ENCODE results near the gene GPHN. TPM values are rescaled to one million over a fixed set of nuclear protein-coding genes. Genes with fewer than 3 reads are reported as not detected.

Gene GPHN
- polyA plus RNA-seq, 1 of the 3 experiments (the other 2 are of a cell fraction), result 6.9 TPM

GRCh38 chr14:67199016-67199415, 691.1 kb downstream of the GPHN start:
- Histone ChIP-seq H3K4me1 (ENCODE audit: control insufficient read depth in 1 of 2, insufficient read depth in 2 of 2, low read depth in 1 of 2, low read length in 1 of 2) (no peaks in the 10 kb centered on the region), H3K9ac (no peak overlapping the region), H2AFZ (ENCODE audit: low read depth) (no peak overlapping the region), H3K36me3 (replicated peaks in 1 of 2; ENCODE audit: control insufficient read depth in 1 of 2, insufficient read depth in 2 of 2, low read length in 1 of 2) (no peaks in the 10 kb centered on the region), H3K27ac (ENCODE audit: low read depth in 2 of 2, low read length in 1 of 2) (no peak overlapping the region), H3K9me3 (no peaks in the 10 kb centered on the region), H3F3A (replicated peaks; ENCODE audit: insufficient read depth) (no peaks in the 10 kb centered on the region), H4K20me1 (ENCODE audit: insufficient read depth) (no peaks in the 10 kb centered on the region), H3K27me3 (ENCODE audit: insufficient read depth) (no peaks in the 10 kb centered on the region), H3K4me2 (no peak overlapping the region), H3K9me2 (no peaks in the 10 kb centered on the region), H3K4me3 (ENCODE audit: low read depth in 2 of 2, low read length in 1 of 2) (no peak overlapping the region), H3K79me2 (ENCODE audit: insufficient read depth) (no peaks in the 10 kb centered on the region)
- CTCF ChIA-PET, result no interaction called here
- 84% methylated on average over 5 of the region's 6 CpGs for WGBS (ENCODE audit: low lambda C conversion rate)
- no peak for DNase-seq
- POLR2A ChIA-PET, result no interaction called here
- TF ChIP-seq ELF1 (IDR thresholded peaks at IDR 0.05) (no peak), SIN3A (IDR thresholded peaks at IDR 0.05; ENCODE audit: borderline replicate concordance, low read depth, low read length) (no peak)

- 76% methylated on average over 8 of the region's 8 CpGs for WGBS (ENCODE audit: low lambda C conversion rate)
- H3K9me2 ChIP-seq, result no peaks in the 10 kb centered on the region
- no peaks in the 10 kb centered on the region for H3K36me3 ChIP-seq (replicated peaks in 1 of 2; ENCODE audit: control insufficient read depth in 1 of 2, insufficient read depth in 2 of 2, low read length in 1 of 2)
- no peaks in the 10 kb centered on the region for H4K20me1 ChIP-seq (ENCODE audit: insufficient read depth)
- H3K27me3 ChIP-seq (ENCODE audit: insufficient read depth), result no peaks in the 10 kb centered on the region
- no peaks in the 10 kb centered on the region for H3K79me2 ChIP-seq (ENCODE audit: insufficient read depth)
- H3F3A ChIP-seq (replicated peaks; ENCODE audit: insufficient read depth), result no peaks in the 10 kb centered on the region
- no peak overlapping the region for H2AFZ ChIP-seq (ENCODE audit: low read depth)
- no peaks in the 10 kb centered on the region for H3K4me1 ChIP-seq (ENCODE audit: control insufficient read depth in 1 of 2, insufficient read depth in 2 of 2, low read depth in 1 of 2, low read length in 1 of 2)
- DNase-seq, result no peak
- no peak overlapping the region for H3K4me2 ChIP-seq
- H3K4me3 ChIP-seq (ENCODE audit: low read depth in 2 of 2, low read length in 1 of 2), result no peak overlapping the region
- no peaks in the 10 kb centered on the region for H3K9me3 ChIP-seq
- H3K9ac ChIP-seq, result no peak overlapping the region
- ChIA-PET CTCF (interaction anchor here (1.0 kb wide), 1 partner anchor 78 kb away, joined by 3 read pairs; no protein-coding TSS in a partner anchor), POLR2A (no interaction called here)
- no peak overlapping the region for H3K27ac ChIP-seq (ENCODE audit: low read depth in 2 of 2, low read length in 1 of 2)
- TF ChIP-seq CTCF (IDR thresholded peaks at IDR 0.05) (no peak), RCOR1 (IDR thresholded peaks at IDR 0.05; ENCODE audit: low read length) (no peak), MEF2A (IDR thresholded peaks at IDR 0.05; ENCODE audit: borderline replicate concordance, low read depth) (no peak), REST (IDR thresholded peaks at IDR 0.05; ENCODE audit: low read depth, low read length) (no peak), PBX3 (IDR thresholded peaks at IDR 0.05) (no peak), FOXJ3 (CRISPR knock-in tag; IDR thresholded peaks at IDR 0.05) (no peak), FOXM1 (IDR thresholded peaks at IDR 0.05; ENCODE audit: low read depth) (no peak), EZH2phosphoT487 (IDR thresholded peaks at IDR 0.05; ENCODE audit: borderline replicate concordance, low read depth) (no peak), CHD2 (IDR thresholded peaks at IDR 0.05; ENCODE audit: low read length, partially characterized antibody) (no peak), ZBTB33 (IDR thresholded peaks at IDR 0.05; ENCODE audit: borderline replicate concordance, low read depth) (no peak), GABPA (IDR thresholded peaks at IDR 0.05; ENCODE audit: low read depth) (no peak), TAF1 (IDR thresholded peaks at IDR 0.05; ENCODE audit: borderline replicate concordance, low read depth, low read length) (no peak), RAD21 (IDR thresholded peaks at IDR 0.05; ENCODE audit: low read length) (no peak), SMC3 (IDR thresholded peaks at IDR 0.05; ENCODE audit: low read depth, low read length) (no peak), NRF1 (IDR thresholded peaks at IDR 0.05; ENCODE audit: low read depth, low read length) (no peak), MAX (IDR thresholded peaks at IDR 0.05; ENCODE audit: low read depth) (no peak), YY1 (IDR thresholded peaks at IDR 0.05; ENCODE audit: low read depth) (no peak), RFX5 (IDR thresholded peaks at IDR 0.05; ENCODE audit: low read length) (no peak)
These were observed 699.9 kb downstream of the GPHN start for GRCh38 chr14:67207810-67208209.

Data from SK-N-SH (cell line).